Measurements from ENCODE around the gene LRRC2.
"Not testable (repeated sequence)": the region's sequence is repeated elsewhere in the genome, so short reads cannot be mapped to it uniquely, and the experiment has no call there.

LRRC2 gene

GRCh38 chr3:46599590-46599989, 33.5 kb upstream of the LRRC2 start:
- Mint-ChIP-seq H3K27ac (no peak overlapping the region), H3K36me3 (ENCODE audit: low read depth) (no peaks in the 10 kb centered on the region), H3K27me3 (ENCODE audit: low read depth) (peaks cover 26% of the 10 kb centered on the region), H3K9me3 (no peaks in the 10 kb centered on the region), H3K4me1 (peaks cover 5% of the 10 kb centered on the region), H3K4me3 (no peak overlapping the region)
- no peak for TF ChIP-seq CTCF (IDR thresholded peaks at IDR 0.05; ENCODE audit: unreplicated experiment in 3 of 3)

- H3K36me3 Mint-ChIP-seq (ENCODE audit: low read depth) = no peaks in the 10 kb centered on the region
- no peaks in the 10 kb centered on the region for H3K4me1 Mint-ChIP-seq
- no peak overlapping the region for H3K4me3 Mint-ChIP-seq
- peaks cover 18% of the 10 kb centered on the region for H3K27me3 Mint-ChIP-seq (ENCODE audit: low read depth)
- H3K27ac Mint-ChIP-seq = no peak overlapping the region
- peaks cover 11% of the 10 kb centered on the region for H3K9me3 Mint-ChIP-seq
- no peak for TF ChIP-seq CTCF (IDR thresholded peaks at IDR 0.05; ENCODE audit: unreplicated experiment in 3 of 3)
These were observed 29.8 kb upstream of the LRRC2 start for GRCh38 chr3:46595819-46596314.

GRCh38 chr3:46594723-46595122, 28.6 kb upstream of the LRRC2 start:
- peaks cover 13% of the 10 kb centered on the region for H3K27me3 Mint-ChIP-seq (ENCODE audit: low read depth)
- no peak overlapping the region for H3K27ac Mint-ChIP-seq
- no peaks in the 10 kb centered on the region for H3K4me1 Mint-ChIP-seq
- H3K4me3 Mint-ChIP-seq = no peak overlapping the region
- no peaks in the 10 kb centered on the region for H3K36me3 Mint-ChIP-seq (ENCODE audit: low read depth)
- H3K9me3 Mint-ChIP-seq = peaks cover 11% of the 10 kb centered on the region
- TF ChIP-seq CTCF (IDR thresholded peaks at IDR 0.05; ENCODE audit: unreplicated experiment in 3 of 3) = no peak

- no peaks in the 10 kb centered on the region for H3K36me3 Mint-ChIP-seq (ENCODE audit: low read depth)
- no peak overlapping the region for H3K27ac Mint-ChIP-seq
- no peaks in the 10 kb centered on the region for H3K4me1 Mint-ChIP-seq
- peaks cover 11% of the 10 kb centered on the region for H3K9me3 Mint-ChIP-seq
- no peak for TF ChIP-seq CTCF (IDR thresholded peaks at IDR 0.05; ENCODE audit: unreplicated experiment in 3 of 3)
- H3K27me3 Mint-ChIP-seq (ENCODE audit: low read depth) = peaks cover 12% of the 10 kb centered on the region
- H3K4me3 Mint-ChIP-seq = no peak overlapping the region
These were observed 27.9 kb upstream of the LRRC2 start for GRCh38 chr3:46593979-46594378.

- Mint-ChIP-seq H3K9me3 (peaks cover 11% of the 10 kb centered on the region), H3K4me1 (no peaks in the 10 kb centered on the region), H3K36me3 (ENCODE audit: low read depth) (no peaks in the 10 kb centered on the region), H3K27me3 (ENCODE audit: low read depth) (peaks cover 13% of the 10 kb centered on the region), H3K27ac (no peak overlapping the region), H3K4me3 (no peak overlapping the region)
- no peak for TF ChIP-seq CTCF (IDR thresholded peaks at IDR 0.05; ENCODE audit: unreplicated experiment in 3 of 3)
These were observed 27.3 kb upstream of the LRRC2 start for GRCh38 chr3:46593274-46593862.

- H3K27me3 Mint-ChIP-seq (ENCODE audit: low read depth) = peaks cover 37% of the 10 kb centered on the region
- not testable (repeated sequence) for H3K27ac Mint-ChIP-seq; H3K4me3 Mint-ChIP-seq; H3K36me3 Mint-ChIP-seq (ENCODE audit: low read depth); H3K4me1 Mint-ChIP-seq
- peaks cover 15% of the 10 kb centered on the region for H3K9me3 Mint-ChIP-seq
These were observed 21.2 kb upstream of the LRRC2 start for GRCh38 chr3:46587268-46587667.
